ENCODE results near the gene CNTNAP5. TPM values are rescaled to one million over a fixed set of nuclear protein-coding genes. Genes with fewer than 3 reads are reported as not detected.

The CNTNAP5 gene
- total RNA-seq, 1 donor from 2014 or later = not detected

- FAIRE-seq = no peak
- Histone ChIP-seq H3K27me3 (ENCODE audit: control insufficient read depth, insufficient read depth, low read length) (no peaks in the 10 kb centered on the region), H3K4me3 (ENCODE audit: low read depth, low read length) (no peak overlapping the region), H3K36me3 (ENCODE audit: control insufficient read depth, insufficient read depth, low read length) (no peaks in the 10 kb centered on the region)
- no peak for TF ChIP-seq CTCF (IDR thresholded peaks at IDR 0.05; ENCODE audit: insufficient read depth, low read length, severe bottlenecking)
- no peak for DNase-seq (ENCODE audit: low read depth)
Observed at GRCh38 chr2:124308319-124309062, 283.4 kb downstream of the CNTNAP5 start.

GRCh38 chr2:124309563-124310138 lies 284.6 kb downstream of the CNTNAP5 start:
- FAIRE-seq = no peak
- Histone ChIP-seq H3K27me3 (ENCODE audit: control insufficient read depth, insufficient read depth, low read length) (no peaks in the 10 kb centered on the region), H3K36me3 (ENCODE audit: control insufficient read depth, insufficient read depth, low read length) (no peaks in the 10 kb centered on the region), H3K4me3 (ENCODE audit: low read depth, low read length) (no peak overlapping the region)
- TF ChIP-seq CTCF (IDR thresholded peaks at IDR 0.05; ENCODE audit: insufficient read depth, low read length, severe bottlenecking) = no peak
- no peak for DNase-seq (ENCODE audit: low read depth)

- DNase-seq (ENCODE audit: low read depth) (no peak), FAIRE-seq (no peak)
- no peaks in the 10 kb centered on the region for H3K27me3 ChIP-seq (ENCODE audit: control insufficient read depth, insufficient read depth, low read length)
- no peak overlapping the region for H3K4me3 ChIP-seq (ENCODE audit: low read depth, low read length)
- no peak for TF ChIP-seq CTCF (IDR thresholded peaks at IDR 0.05; ENCODE audit: insufficient read depth, low read length, severe bottlenecking)
- no peaks in the 10 kb centered on the region for H3K36me3 ChIP-seq (ENCODE audit: control insufficient read depth, insufficient read depth, low read length)
Observed at GRCh38 chr2:124310671-124311070, 285.6 kb downstream of the CNTNAP5 start.

- DNase-seq (ENCODE audit: low read depth) = no peak
- H3K27me3 ChIP-seq (ENCODE audit: control insufficient read depth, insufficient read depth, low read length) = no peaks in the 10 kb centered on the region
- H3K4me3 ChIP-seq (ENCODE audit: low read depth, low read length) = no peak overlapping the region
- no peak for TF ChIP-seq CTCF (IDR thresholded peaks at IDR 0.05; ENCODE audit: insufficient read depth, low read length, severe bottlenecking)
- no peaks in the 10 kb centered on the region for H3K36me3 ChIP-seq (ENCODE audit: control insufficient read depth, insufficient read depth, low read length)
- no peak for FAIRE-seq
Observed at GRCh38 chr2:124314084-124314483, 289.0 kb downstream of the CNTNAP5 start.

DNA sequence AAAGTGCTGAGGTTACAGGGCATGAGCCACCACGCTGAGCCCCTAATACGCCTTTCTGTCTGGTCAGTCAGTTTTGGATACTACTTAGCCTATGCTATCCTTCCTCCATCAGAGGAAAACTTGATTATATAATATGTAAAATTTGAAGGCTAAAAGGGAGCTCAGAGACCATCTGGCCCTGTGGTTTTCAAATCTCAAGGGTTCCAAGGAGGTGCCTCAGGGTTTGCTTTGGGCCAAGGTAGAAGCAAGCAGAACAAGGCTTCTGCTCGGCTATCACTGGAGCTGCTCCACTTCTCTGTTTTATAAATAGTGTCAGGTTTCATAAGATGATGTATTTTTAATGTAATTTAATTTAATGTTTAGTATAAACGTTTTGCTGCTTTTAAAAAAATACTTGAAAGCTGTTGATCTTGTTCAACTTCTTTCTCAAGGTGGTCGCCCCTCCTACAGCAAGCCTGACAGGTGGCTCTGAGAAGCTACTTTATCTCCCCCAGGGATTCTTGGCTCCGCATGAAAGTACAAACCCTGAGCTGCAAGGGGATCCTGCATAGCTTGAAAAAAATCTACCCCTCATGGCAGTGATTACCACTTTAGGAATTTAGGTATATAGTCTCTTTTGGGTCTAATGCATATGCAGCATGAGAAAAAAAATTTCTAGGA lies 290.3 kb downstream of the CNTNAP5 start:
- no peak for TF ChIP-seq CTCF (IDR thresholded peaks at IDR 0.05; ENCODE audit: insufficient read depth, low read length, severe bottlenecking)
- FAIRE-seq = no peak

More for the DNA sequence above, 290.3 kb downstream of the CNTNAP5 start:
- no peak overlapping the region for H3K4me3 ChIP-seq (ENCODE audit: low read depth, low read length)
- no peaks in the 10 kb centered on the region for H3K27me3 ChIP-seq (ENCODE audit: control insufficient read depth, insufficient read depth, low read length)
- no peaks in the 10 kb centered on the region for H3K36me3 ChIP-seq (ENCODE audit: control insufficient read depth, insufficient read depth, low read length)
- no peak for DNase-seq (ENCODE audit: low read depth)

Measured in bronchial epithelial cell (primary cell).